H1 (cell line): ENCODE data around the gene GNB1L. TPM values are rescaled to one million over a fixed set of nuclear protein-coding genes. Genes with fewer than 3 reads are reported as not detected.

ENCODE experiments used
- CTCF ChIA-PET: fragments of 300-600 bp; sonication (Branson Sonifier 250); formaldehyde crosslinking; loops from one replicate; lab custom pipeline; 2021; ENCODE audit not compliant: partially characterized antibody; lab: Charles Lee
- POLR2A ChIA-PET: fragments of 300-600 bp; sonication (Branson Sonifier 250); formaldehyde crosslinking; loops from one replicate; lab custom pipeline; 2021; ENCODE audit warnings: inconsistent platforms; ENCODE audit not compliant: partially characterized antibody; lab: Charles Lee
- DNase-seq, 2 experiments: peaks; one replicate each; pipeline versions ENCODE4 v3.0.0 to v3.0.0-alpha.2; 2010 to 2022; ENCODE audit warnings: low spot score in 2 of 2, low read depth in 1 of 2, mixed read lengths in 1 of 2
- FAIRE-seq: peaks from 2 replicates; lab custom pipeline; 2011; peaks lifted over from hg19 to GRCh38; lab: Jason Lieb, UNC
- H2AFZ ChIP-seq: 2 replicates; pipeline ENCODE4 v1.8.1; 2012; ENCODE audit warnings: low read length, inconsistent platforms
- H2AK5ac ChIP-seq: 2 replicates; pipeline ENCODE4 v1.6.1; 2013; ENCODE audit warnings: low read depth, low read length
- H2BK120ac ChIP-seq: replicated peaks from 2 replicates; pipeline ENCODE3; 2013; ENCODE audit warnings: low read depth, low read length, inconsistent platforms
- H2BK12ac ChIP-seq: 2 replicates; pipeline ENCODE4 v1.6.1; 2013; ENCODE audit warnings: low read depth, low read length
- H2BK15ac ChIP-seq: 2 replicates; pipeline ENCODE4 v1.6.1; 2013; ENCODE audit warnings: low read length
- H2BK20ac ChIP-seq: 2 replicates; pipeline ENCODE4 v1.6.1; 2013; ENCODE audit warnings: low read length
- H2BK5ac ChIP-seq: 2 replicates; pipeline ENCODE4 v1.6.1; 2013; ENCODE audit warnings: low read depth, low read length
- H3K14ac ChIP-seq: 2 replicates; pipeline ENCODE4 v1.6.1; 2013; ENCODE audit warnings: inconsistent platforms; ENCODE audit not compliant: insufficient read length
- H3K18ac ChIP-seq: 2 replicates; pipeline ENCODE4 v1.6.1; 2013; ENCODE audit warnings: low read length; ENCODE audit errors: extremely low read depth
- H3K23ac ChIP-seq: 2 replicates; pipeline ENCODE4 v1.6.1; 2013; ENCODE audit warnings: inconsistent platforms; ENCODE audit not compliant: insufficient read length
- H3K23me2 ChIP-seq: 2 replicates; pipeline ENCODE4 v1.6.1; 2013; ENCODE audit warnings: low read depth, low read length
- H3K27ac ChIP-seq: 2 replicates; pipeline ENCODE4 v1.6.1; 2011; ENCODE audit warnings: low read depth, low read length, inconsistent platforms
- H3K27me3 ChIP-seq, 4 experiments: replicated peaks in 1 of 4; 1 replicate in 1 of 4; 2 replicates in 3 of 4; pipeline versions ENCODE4 v1.6.1 to v1.8.1; 2011 to 2013; ENCODE audit warnings: low read length in 3 of 4, mild to moderate bottlenecking in 3 of 4, inconsistent platforms in 2 of 4, mixed read lengths in 2 of 4, moderate library complexity in 1 of 4; ENCODE audit not compliant: control insufficient read depth in 3 of 4, insufficient read depth in 3 of 4; ENCODE audit errors: extremely low read depth in 1 of 4
- H3K36me3 ChIP-seq, 4 experiments: 2 replicates each; pipeline versions ENCODE4 v1.6.1 to v1.8.1; 2011 to 2013; ENCODE audit warnings: mild to moderate bottlenecking in 4 of 4, low read length in 3 of 4, moderate library complexity in 2 of 4, control low read depth in 1 of 4, inconsistent platforms in 1 of 4; ENCODE audit not compliant: insufficient read depth in 4 of 4, control insufficient read depth in 2 of 4
- H3K4ac ChIP-seq: replicated peaks from 2 replicates; pipeline ENCODE3; 2013; ENCODE audit warnings: low read length, low read depth, mixed read lengths, inconsistent platforms; ENCODE audit not compliant: insufficient read length
- H3K4me1 ChIP-seq, 4 experiments: replicated peaks in 1 of 4; 1 replicate in 1 of 4; 2 replicates in 3 of 4; pipeline versions ENCODE4 v1.6.1 to v1.8.1; 2011 to 2013; ENCODE audit warnings: low read length in 3 of 4, inconsistent platforms in 2 of 4, mixed read lengths in 1 of 4; ENCODE audit not compliant: insufficient read depth in 4 of 4, control insufficient read depth in 3 of 4
- H3K4me2 ChIP-seq, 2 experiments: 2 replicates each; pipeline versions ENCODE4 v1.6.1 to v1.8.1; 2011 to 2013; ENCODE audit warnings: low read depth in 2 of 2, low read length in 2 of 2, control low read depth in 1 of 2, inconsistent platforms in 1 of 2, mild to moderate bottlenecking in 1 of 2; ENCODE audit not compliant: insufficient read depth in 1 of 2
- H3K4me3 ChIP-seq, 4 experiments: fragments of 200-600, 300-600 bp in 1 of 4; sonication (generic), shearing (Covaris generic), sonication (Bioruptor Twin) in 1 of 4; 2 replicates each; pipeline versions ENCODE4 v1.5.1 to v1.8.1; 2011 to 2016; ENCODE audit warnings: low read length in 4 of 4, low read depth in 3 of 4, control low read depth in 2 of 4, inconsistent platforms in 2 of 4, mild to moderate bottlenecking in 2 of 4, mixed read lengths in 1 of 4, moderate library complexity in 1 of 4; ENCODE audit not compliant: insufficient read depth in 2 of 4; ENCODE audit errors: extremely low read depth in 1 of 4
- H3K56ac ChIP-seq: replicated peaks from 2 replicates; pipeline ENCODE3; 2013; ENCODE audit warnings: low read depth, mild to moderate bottlenecking, mixed read lengths, low read length, inconsistent platforms; ENCODE audit not compliant: insufficient read length
- H3K79me1 ChIP-seq: 2 replicates; pipeline ENCODE4 v1.6.1; 2013; ENCODE audit warnings: low read depth, low read length, control low read depth
- H3K79me2 ChIP-seq, 2 experiments: 2 replicates each; pipeline versions ENCODE4 v1.6.1 to v1.8.1; 2012 to 2013; ENCODE audit warnings: low read length in 2 of 2, mild to moderate bottlenecking in 2 of 2, inconsistent platforms in 1 of 2; ENCODE audit not compliant: insufficient read depth in 2 of 2, control insufficient read depth in 1 of 2
- H3K9ac ChIP-seq, 4 experiments: replicated peaks in 1 of 4; 1 replicate in 1 of 4; 2 replicates in 3 of 4; pipeline versions ENCODE4 v1.6.1 to v1.8.1; 2011 to 2013; ENCODE audit warnings: low read depth in 3 of 4, low read length in 3 of 4, control low read depth in 2 of 4, mild to moderate bottlenecking in 2 of 4, moderate library complexity in 2 of 4, inconsistent platforms in 1 of 4; ENCODE audit errors: extremely low read depth in 1 of 4
- H3K9me3 ChIP-seq, 2 experiments: 2 replicates each; pipeline versions ENCODE4 v1.6.1 to v1.8.1; 2012 to 2013; ENCODE audit warnings: mild to moderate bottlenecking in 2 of 2, moderate library complexity in 2 of 2, control low read depth in 1 of 2, inconsistent platforms in 1 of 2, low read depth in 1 of 2, low read length in 1 of 2, mixed read lengths in 1 of 2; ENCODE audit not compliant: insufficient read depth in 2 of 2
- H4K20me1 ChIP-seq, 2 experiments: replicated peaks in 1 of 2; 2 replicates each; pipeline versions ENCODE3 to v1.8.1; 2011 to 2013; ENCODE audit warnings: inconsistent platforms in 2 of 2, low read length in 2 of 2, mild to moderate bottlenecking in 1 of 2; ENCODE audit not compliant: insufficient read depth in 2 of 2, control insufficient read depth in 1 of 2
- H4K5ac ChIP-seq: 2 replicates; pipeline ENCODE4 v1.6.1; 2013; ENCODE audit warnings: low read length, low read depth, mixed read lengths, inconsistent platforms; ENCODE audit not compliant: insufficient read length
- H4K8ac ChIP-seq: 2 replicates; pipeline ENCODE4 v1.8.0; 2013; ENCODE audit warnings: mild to moderate bottlenecking, moderate library complexity, low read length, inconsistent platforms; ENCODE audit not compliant: insufficient read depth; ENCODE audit errors: extremely low read depth
- H4K91ac ChIP-seq: replicated peaks from 2 replicates; pipeline ENCODE3; 2013; ENCODE audit warnings: low read length, mixed read lengths, inconsistent platforms; ENCODE audit not compliant: insufficient read length
- ASH2L ChIP-seq: fragments of 200-600, 300-600 bp; sonication (generic); IDR thresholded peaks from one replicate; pipeline ENCODE4 v1.7.1; 2017; ENCODE audit warnings: low read length
- BACH1 ChIP-seq: IDR thresholded peaks from 2 replicates; pipeline ENCODE4 v1.6.1; 2012; ENCODE audit warnings: low read length, improper control_type of control experiment
- BRCA1 ChIP-seq: IDR thresholded peaks from 2 replicates; pipeline ENCODE4 v1.6.1; 2012; ENCODE audit warnings: low read depth, low read length, improper control_type of control experiment
- CHD1 ChIP-seq: IDR thresholded peaks from 2 replicates; pipeline ENCODE4 v1.6.1; 2012; ENCODE audit warnings: low read depth, low read length, improper control_type of control experiment
- GABPA ChIP-seq: IDR thresholded peaks from 2 replicates; pipeline ENCODE4 v1.6.1; 2011; ENCODE audit warnings: mild to moderate bottlenecking, low read length, moderate library complexity, borderline replicate concordance; ENCODE audit not compliant: insufficient read depth
- MAFK ChIP-seq: IDR thresholded peaks from 2 replicates; pipeline ENCODE4 v1.6.1; 2012; ENCODE audit warnings: low read depth, mild to moderate bottlenecking, improper control_type of control experiment, low read length
- MAX ChIP-seq: IDR thresholded peaks from 2 replicates; pipeline ENCODE4 v1.6.1; 2012; ENCODE audit warnings: inconsistent platforms
- NRF1 ChIP-seq: IDR thresholded peaks from 2 replicates; pipeline ENCODE4 v1.6.1; 2011; ENCODE audit warnings: mild to moderate bottlenecking, low read depth, low read length, improper control_type of control experiment
- RBBP5 ChIP-seq: IDR thresholded peaks from 2 replicates; pipeline ENCODE4 v1.7.1; 2012; ENCODE audit warnings: low read depth, mild to moderate bottlenecking, inconsistent platforms, low read length, moderate library complexity, borderline replicate concordance
- RXRA ChIP-seq: IDR thresholded peaks from 2 replicates; pipeline ENCODE4 v1.6.1; 2011; ENCODE audit warnings: low read depth, mild to moderate bottlenecking, low read length, moderate library complexity; ENCODE audit not compliant: insufficient read depth
- ZNF274 ChIP-seq: IDR thresholded peaks from 2 replicates; pipeline ENCODE4 v1.7.0; 2012; ENCODE audit warnings: low read length, borderline replicate concordance; ENCODE audit errors: extremely low read depth
- WGBS, 2 experiments: shearing (Covaris generic) in 1 of 2; methylation state at CpG; one replicate each; pipeline versions ENCODE4 v1.1.6 to v1.1.7; 2013 to 2015; ENCODE audit warnings: low lambda C conversion rate in 2 of 2, mixed read lengths in 2 of 2, inconsistent platforms in 1 of 2, low coverage in 1 of 2, missing lambda C conversion rate in 1 of 2; ENCODE audit not compliant: insufficient replicate concordance in 2 of 2, insufficient coverage in 1 of 2, insufficient read length in 1 of 2; ENCODE audit errors: extremely low coverage in 1 of 2, missing lambda C conversion rate in 1 of 2; 5-methylcytosine and 5-hydroxymethylcytosine counted together
- polyA plus RNA-seq, 7 experiments: library from polyadenylated mRNA; depleted of rRNA in 3 of 7; stranded (reverse) in 5 of 7; unstranded in 2 of 7; fragments of >200 nt in 5 of 7; fragments of 200-250 nt in 2 of 7; gene quantifications; 1 replicate in 5 of 7; 2 replicates in 1 of 7; 4 replicates in 1 of 7; pipeline versions ENCODE4 v1.2.1 to v1.2.3, GENCODE V29; 2011 to 2013; ENCODE audit warnings: missing spikeins in 2 of 7, mixed read lengths in 2 of 7
- total RNA-seq: library from RNA; stranded (reverse); fragmentation: NEBNext Ultra II Directional; extraction: Animal tissue kit (Norgen Biotek cat#: 25700); gene quantifications from 2 replicates; pipeline ENCODE4 v1.2.1, GENCODE V29; 2021

The GNB1L gene
- total and polyA plus RNA-seq, 2 of the 8 experiments (the other 6 are each of a cell fraction or from before 2014, with no cell fraction given) = 14.0 to 15.6 TPM

GRCh38 chr22:19887256-19887985 lies 32.7 kb upstream of the GNB1L start:
- POLR2A ChIA-PET = interaction anchor here (1.0 kb wide), 2 partner anchors 16 to 139 kb away, joined by 3 read pairs; no protein-coding TSS in a partner anchor
- H3K4me1 ChIP-seq = peaks cover 7 to 19% (median 17%) of the 10 kb centered on the region in 4 experiments
- H3K14ac ChIP-seq = no peak overlapping the region
- H4K20me1 ChIP-seq = no peaks in the 10 kb centered on the region
- no peaks in the 10 kb centered on the region for H3K79me2 ChIP-seq
- H2BK20ac ChIP-seq = no peak overlapping the region
- H2BK12ac ChIP-seq = peak overlapping the region; percentile 35; the same call in 1 of the 2 replicates
- no peak overlapping the region for H2BK15ac ChIP-seq
- H2AFZ ChIP-seq = no peak overlapping the region
- no peak overlapping the region for H3K4me3 ChIP-seq
- H3K27ac ChIP-seq = no peak overlapping the region; the same call in 1 of the 2 replicates
- 0 out of 2 replicates have a peak overlapping the region, but pooled peaks have one; percentile 4 for H2BK5ac ChIP-seq
- no peak overlapping the region for H3K9ac ChIP-seq
- H4K8ac ChIP-seq = peak overlapping the region; percentile 11; the same call in 1 of the 2 replicates
- no peaks in the 10 kb centered on the region for H3K9me3 ChIP-seq
- H3K4ac ChIP-seq = no peak overlapping the region
- peak overlapping the region; percentile 5 for H4K91ac ChIP-seq
- H3K23ac ChIP-seq = no peak overlapping the region
- H3K79me1 ChIP-seq = no peaks in the 10 kb centered on the region
- CTCF ChIA-PET = interaction anchor here (0.7 to 9.5 kb wide), 6 partner anchors 13 to 164 kb away, joined by 3 to 69 read pairs (median 4); no protein-coding TSS in a partner anchor
- H3K27me3 ChIP-seq = peaks cover 0 to 2% (median 0%) of the 10 kb centered on the region in 4 experiments; a peak in 3 of 7 replicates
- H2AK5ac ChIP-seq = 0 out of 2 replicates have a peak overlapping the region, but pooled peaks have one; percentile 4
- DNase-seq (no peak), FAIRE-seq (no peak)
- no peak overlapping the region for H3K18ac ChIP-seq
- H3K4me2 ChIP-seq = no peak overlapping the region
- no peak overlapping the region for H2BK120ac ChIP-seq
- no peak overlapping the region for H3K56ac ChIP-seq
- H3K23me2 ChIP-seq = no peaks in the 10 kb centered on the region
- WGBS, 2 experiments = 95% methylated on average over 16 of the region's 16 CpGs; no CpG with 5 or more reads in 1 of the 2 experiments
- no peaks in the 10 kb centered on the region for H3K36me3 ChIP-seq
- no peak overlapping the region for H4K5ac ChIP-seq
- TF ChIP-seq NRF1 (no peak), BACH1 (no peak), GABPA (no peak), CHD1 (no peak), RBBP5 (no peak), RXRA (no peak), MAFK (no peak), MAX (no peak), ASH2L (no peak), BRCA1 (no peak), ZNF274 (no peak)
